OCI-LY7 (cell line): ENCODE results near the gene P4HTM.

Experiments used
- EZH2phosphoT487 ChIP-seq: fragments of 200-600 bp; sonication (generic); IDR thresholded peaks from 2 replicates; pipeline ENCODE4 v1.6.1; 2018; ENCODE audit warnings: low read depth, borderline replicate concordance, mild to moderate bottlenecking, mixed run types, antibody characterized with exemption, low read length, moderate library complexity, mixed read lengths
- TF ChIP-seq, protein P1 (sequence below): fragments of 200-600 bp; sonication (generic); conservative IDR thresholded peaks from 2 replicates; pipeline ENCODE4 v1.5.1; 2014; ENCODE audit warnings: mild to moderate bottlenecking, antibody characterized with exemption, low read length, moderate library complexity, mixed read lengths

- TF ChIP-seq, protein P1, sequence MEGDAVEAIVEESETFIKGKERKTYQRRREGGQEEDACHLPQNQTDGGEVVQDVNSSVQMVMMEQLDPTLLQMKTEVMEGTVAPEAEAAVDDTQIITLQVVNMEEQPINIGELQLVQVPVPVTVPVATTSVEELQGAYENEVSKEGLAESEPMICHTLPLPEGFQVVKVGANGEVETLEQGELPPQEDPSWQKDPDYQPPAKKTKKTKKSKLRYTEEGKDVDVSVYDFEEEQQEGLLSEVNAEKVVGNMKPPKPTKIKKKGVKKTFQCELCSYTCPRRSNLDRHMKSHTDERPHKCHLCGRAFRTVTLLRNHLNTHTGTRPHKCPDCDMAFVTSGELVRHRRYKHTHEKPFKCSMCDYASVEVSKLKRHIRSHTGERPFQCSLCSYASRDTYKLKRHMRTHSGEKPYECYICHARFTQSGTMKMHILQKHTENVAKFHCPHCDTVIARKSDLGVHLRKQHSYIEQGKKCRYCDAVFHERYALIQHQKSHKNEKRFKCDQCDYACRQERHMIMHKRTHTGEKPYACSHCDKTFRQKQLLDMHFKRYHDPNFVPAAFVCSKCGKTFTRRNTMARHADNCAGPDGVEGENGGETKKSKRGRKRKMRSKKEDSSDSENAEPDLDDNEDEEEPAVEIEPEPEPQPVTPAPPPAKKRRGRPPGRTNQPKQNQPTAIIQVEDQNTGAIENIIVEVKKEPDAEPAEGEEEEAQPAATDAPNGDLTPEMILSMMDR = no peak
- no peak for TF ChIP-seq EZH2phosphoT487
Measured at GRCh38 chr3:48982686-48983085, 7.4 kb upstream of the P4HTM start.
